Spleen (tissue), 11 donors: ENCODE data around the gene GPR107. TPM values are rescaled to one million over a fixed set of nuclear protein-coding genes. Genes with fewer than 3 reads are reported as not detected.

Experiments
- DNase-seq: peaks from one replicate; pipeline ENCODE4 v3.0.0-alpha.2; 2020
- H3K27ac ChIP-seq, 8 donors: fragments of 200-600 bp; sonication (generic) in 7 of 8; 1 replicate in 4 of 8; 2 replicates in 4 of 8; pipeline versions ENCODE4 v1.5.0 to v1.8.0; 2016 to 2021; ENCODE audit warnings: inconsistent platforms in 4 of 8, mild to moderate bottlenecking in 4 of 8, moderate library complexity in 1 of 8
- H3K27me3 ChIP-seq, 7 donors: fragments of 200-600 bp; sonication (generic) in 6 of 7; replicated peaks in 1 of 7; 1 replicate in 4 of 7; 2 replicates in 3 of 7; pipeline versions ENCODE4 v1.5.0 to v1.8.0; 2016 to 2021; ENCODE audit warnings: inconsistent platforms in 3 of 7, mild to moderate bottlenecking in 1 of 7
- H3K36me3 ChIP-seq, 6 donors: fragments of 200-600 bp; sonication (generic) in 5 of 6; 1 replicate in 4 of 6; 2 replicates in 2 of 6; pipeline versions ENCODE4 v1.5.0 to v1.8.0; 2016 to 2021; ENCODE audit warnings: inconsistent platforms in 2 of 6
- H3K4me1 ChIP-seq, 6 donors: fragments of 200-600 bp; sonication (generic) in 5 of 6; 1 replicate in 3 of 6; 2 replicates in 3 of 6; pipeline versions ENCODE4 v1.5.0 to v1.8.0; 2016 to 2021; ENCODE audit warnings: inconsistent platforms in 3 of 6
- H3K4me3 ChIP-seq, 8 donors: fragments of 200-600 bp; sonication (generic) in 7 of 8; 1 replicate in 4 of 8; 2 replicates in 4 of 8; pipeline versions ENCODE4 v1.5.0 to v1.8.0; 2016 to 2021; ENCODE audit warnings: inconsistent platforms in 4 of 8, mild to moderate bottlenecking in 4 of 8, moderate library complexity in 2 of 8
- H3K9me3 ChIP-seq, 8 donors: fragments of 200-600 bp; sonication (generic) in 7 of 8; 1 replicate in 4 of 8; 2 replicates in 4 of 8; pipeline versions ENCODE4 v1.5.0 to v1.8.0; 2016 to 2021; ENCODE audit warnings: inconsistent platforms in 4 of 8
- POLR2A ChIP-seq, 3 donors: fragments of 450-650 bp; IDR thresholded peaks; one replicate each; pipeline ENCODE4 v1.5.1; 2017; ENCODE audit warnings: antibody characterized with exemption in 3 of 3, mild to moderate bottlenecking in 1 of 3
- POLR2AphosphoS5 ChIP-seq, 3 donors: sonication (generic); formaldehyde crosslinking; IDR thresholded peaks; one replicate each; pipeline ENCODE4 v1.5.1; 2017; ENCODE audit warnings: antibody characterized with exemption in 3 of 3
- WGBS, 5 donors: extraction: QIAGEN DNeasy Blood & Tissue Kit in 3 of 5; methylation state at CpG; one replicate each; pipeline versions ENCODE4 v1.1.5 to v1.1.7; 2013 to 2018; 5-methylcytosine and 5-hydroxymethylcytosine counted together
- intact Hi-C: fragments of 100-400 bp; cut with DNase I; formaldehyde crosslinking; loops from one replicate; pipeline ENCODE4 v1.15.0; 2023; ENCODE audit warnings: low total_unique reads
- polyA plus RNA-seq, 3 donors: library from polyadenylated mRNA; stranded (reverse); fragments of 200-250 nt; gene quantifications; one replicate each; pipeline ENCODE4 v1.2.1, GENCODE V29; 2013
- total RNA-seq, 7 donors: library from RNA; depleted of rRNA in 3 of 7; stranded (reverse); fragments of >200 nt in 3 of 7; fragmentation: NEBNext Ultra II Directional in 4 of 7; extraction: Animal tissue kit (Norgen Biotek cat#: 25700) in 4 of 7; gene quantifications; one replicate each; pipeline versions ENCODE4 v1.1.0 to v1.2.1, GENCODE V29; 2016 to 2021
- TF ChIP-seq, protein P1 (sequence below), 11 experiments: fragments of 200-600 bp in 7 of 11; fragments of 450-650 bp in 4 of 11; sonication (generic) in 4 of 11; IDR thresholded peaks in 8 of 11; conservative IDR thresholded peaks in 3 of 11; 1 replicate in 7 of 11; 2 replicates in 4 of 11; pipeline versions ENCODE4 v1.4.0 to v1.8.0; 2016 to 2021; ENCODE audit warnings: antibody characterized with exemption in 11 of 11, inconsistent platforms in 4 of 11, mild to moderate bottlenecking in 1 of 11
- donor health status: healthy with polysubstance abuse.
- donor health status: DM: no; HTN: no; CAD: no; lungs with moderate emphysema.
- donor health status: DM: no; HTN: no; CAD: no.
- donor health status: Bipolar disorder and iron deficiency.
- donor health status: healthy.
- donor health status: DM: no; HTN: no; CAD: no.
- donor health status: DM: yes; HTN: yes; CAD: no.

GPR107 gene
- total and polyA plus RNA-seq, 10 donors: 3.9 to 42.8 (median 28.3) TPM

DNA sequence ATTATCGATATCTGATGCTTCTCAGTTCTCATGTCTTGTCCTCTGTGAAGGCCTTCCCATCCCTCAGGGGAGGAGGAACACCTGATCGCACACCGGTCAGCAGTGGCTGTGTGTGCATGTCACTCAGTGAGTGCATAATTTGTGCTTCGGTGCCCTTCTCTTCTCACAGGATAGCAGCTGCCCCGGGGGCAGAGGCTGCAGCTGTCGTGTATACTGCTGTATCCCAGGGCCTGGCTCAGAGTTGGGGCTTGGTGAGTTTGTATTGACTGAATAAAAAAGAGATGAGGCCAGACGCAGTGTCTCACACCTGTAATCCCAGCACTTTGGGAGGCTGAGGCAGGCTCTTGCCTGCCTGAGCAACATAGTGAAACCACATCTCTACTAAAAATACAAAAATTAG is 68.8 kb downstream of the GPR107 start:
- H3K4me1 ChIP-seq: peaks cover 0 to 19% (median 10%) of the 10 kb centered on the region in 6 donors
- no peak overlapping the region for H3K27ac ChIP-seq
- WGBS, 5 donors: 64 to 92% (median 75%) methylated on average over 7 of the region's 7 CpGs
- peak; percentile 32 for DNase-seq
- TF ChIP-seq POLR2AphosphoS5 (IDR thresholded peaks at IDR 0.05): no peak
- TF ChIP-seq, protein P1, sequence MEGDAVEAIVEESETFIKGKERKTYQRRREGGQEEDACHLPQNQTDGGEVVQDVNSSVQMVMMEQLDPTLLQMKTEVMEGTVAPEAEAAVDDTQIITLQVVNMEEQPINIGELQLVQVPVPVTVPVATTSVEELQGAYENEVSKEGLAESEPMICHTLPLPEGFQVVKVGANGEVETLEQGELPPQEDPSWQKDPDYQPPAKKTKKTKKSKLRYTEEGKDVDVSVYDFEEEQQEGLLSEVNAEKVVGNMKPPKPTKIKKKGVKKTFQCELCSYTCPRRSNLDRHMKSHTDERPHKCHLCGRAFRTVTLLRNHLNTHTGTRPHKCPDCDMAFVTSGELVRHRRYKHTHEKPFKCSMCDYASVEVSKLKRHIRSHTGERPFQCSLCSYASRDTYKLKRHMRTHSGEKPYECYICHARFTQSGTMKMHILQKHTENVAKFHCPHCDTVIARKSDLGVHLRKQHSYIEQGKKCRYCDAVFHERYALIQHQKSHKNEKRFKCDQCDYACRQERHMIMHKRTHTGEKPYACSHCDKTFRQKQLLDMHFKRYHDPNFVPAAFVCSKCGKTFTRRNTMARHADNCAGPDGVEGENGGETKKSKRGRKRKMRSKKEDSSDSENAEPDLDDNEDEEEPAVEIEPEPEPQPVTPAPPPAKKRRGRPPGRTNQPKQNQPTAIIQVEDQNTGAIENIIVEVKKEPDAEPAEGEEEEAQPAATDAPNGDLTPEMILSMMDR (IDR thresholded peaks at IDR 0.05 in 8 of 11, conservative IDR thresholded peaks at IDR 0.05 in 3 of 11): no peak
- TF ChIP-seq POLR2A (IDR thresholded peaks at IDR 0.05): no peak
- no peaks in the 10 kb centered on the region for H3K9me3 ChIP-seq
- H3K27me3 ChIP-seq: no peaks in the 10 kb centered on the region
- H3K4me3 ChIP-seq: no peak overlapping the region
- peaks cover 0 to 98% (median 27%) of the 10 kb centered on the region in 6 donors for H3K36me3 ChIP-seq
- intact Hi-C loops: no loop called here

DNA sequence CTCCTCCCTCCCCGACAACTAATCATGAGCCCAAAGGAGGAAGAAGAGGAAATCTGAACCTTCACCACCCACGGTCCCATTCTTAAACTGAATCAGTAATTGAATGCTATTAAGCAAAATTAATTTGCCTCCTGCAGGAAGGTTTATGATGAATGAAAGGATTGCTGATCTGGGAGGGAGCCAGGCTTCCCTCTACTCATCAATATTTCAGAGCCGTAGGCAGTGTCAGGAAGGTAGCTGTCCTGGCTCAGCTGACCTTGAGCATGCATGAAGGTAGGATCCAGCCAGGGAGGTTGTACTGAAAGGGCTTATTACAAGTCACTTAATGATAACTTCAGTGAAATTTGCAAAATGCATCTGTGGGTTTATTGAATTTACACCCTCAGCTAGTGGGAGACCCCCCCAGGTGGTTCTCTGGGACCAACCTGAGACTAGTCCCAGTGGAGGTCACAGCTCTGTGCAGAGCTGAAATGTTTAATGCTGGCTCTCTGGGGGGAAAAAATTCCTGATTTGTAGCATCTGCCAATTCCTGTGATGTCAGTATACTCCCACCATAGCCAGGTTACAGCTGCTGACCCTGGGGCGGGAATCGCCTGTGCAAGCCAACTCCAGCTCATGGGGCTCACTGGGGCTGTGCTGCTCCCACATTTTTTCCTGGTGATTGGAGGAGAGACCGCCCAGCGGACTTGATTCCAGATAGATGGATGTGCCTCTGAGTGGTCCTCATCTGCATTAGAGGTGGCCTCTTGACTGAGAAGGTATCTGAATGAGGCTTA is 70.6 kb downstream of the GPR107 start:
- no peaks in the 10 kb centered on the region for H3K9me3 ChIP-seq
- no peak overlapping the region for H3K4me3 ChIP-seq
- H3K27me3 ChIP-seq: no peaks in the 10 kb centered on the region
- WGBS, 5 donors: 81 to 92% (median 89%) methylated on average over 7 of the region's 7 CpGs
- H3K4me1 ChIP-seq: peaks cover 3 to 37% (median 28%) of the 10 kb centered on the region in 6 donors
- H3K27ac ChIP-seq: no peak overlapping the region
- intact Hi-C loops: no loop called here
- H3K36me3 ChIP-seq: peaks cover 0 to 98% (median 25%) of the 10 kb centered on the region in 6 donors
- TF ChIP-seq POLR2A (IDR thresholded peaks at IDR 0.05): no peak
- TF ChIP-seq, protein P1 (IDR thresholded peaks at IDR 0.05 in 8 of 11, conservative IDR thresholded peaks at IDR 0.05 in 3 of 11): no peak
- no peak for TF ChIP-seq POLR2AphosphoS5 (IDR thresholded peaks at IDR 0.05)
- peak; percentile 39 for DNase-seq

DNA sequence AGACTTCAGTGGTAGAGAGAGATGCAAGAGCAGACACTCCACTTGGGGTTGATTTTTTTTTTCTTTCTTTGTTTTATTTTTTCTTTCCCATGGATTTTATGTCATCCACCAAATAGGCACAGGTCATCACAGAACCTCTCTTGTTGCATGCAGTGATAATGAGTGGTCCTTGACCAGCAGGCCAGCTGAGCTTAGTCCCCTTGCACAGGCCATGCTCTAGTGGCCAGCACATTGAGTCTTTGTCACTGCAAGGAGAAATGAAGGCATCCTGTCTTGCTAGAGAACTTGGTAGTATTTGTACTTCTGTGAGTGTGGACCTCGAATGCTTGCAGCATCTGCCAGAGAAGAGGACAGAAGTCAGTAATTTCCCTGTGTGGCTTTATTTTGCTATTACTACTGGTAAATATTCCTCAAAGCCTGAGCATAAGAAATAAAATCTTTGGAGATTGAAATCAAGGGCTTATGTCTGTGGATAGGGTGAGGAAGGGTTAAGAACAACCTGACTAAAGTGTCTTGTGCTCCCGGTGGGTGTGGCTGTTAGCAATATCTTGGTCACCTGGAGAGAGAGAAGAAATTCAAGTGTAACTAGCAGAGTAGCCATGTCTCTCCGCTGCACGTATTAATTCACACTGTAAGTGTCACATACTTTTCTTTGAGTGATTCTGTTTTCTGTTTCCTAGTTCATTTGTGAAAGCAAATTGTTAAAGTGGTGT is 73.2 kb downstream of the GPR107 start:
- H3K27me3 ChIP-seq: no peaks in the 10 kb centered on the region
- no peak for DNase-seq
- intact Hi-C loops: no loop called here
- no peak overlapping the region for H3K4me3 ChIP-seq
- TF ChIP-seq, protein P1 (IDR thresholded peaks at IDR 0.05 in 8 of 11, conservative IDR thresholded peaks at IDR 0.05 in 3 of 11): no peak
- TF ChIP-seq POLR2AphosphoS5 (IDR thresholded peaks at IDR 0.05): no peak
- peak overlapping the region in 5 of 8 donors; percentile 77 to 83 (median 81) for H3K27ac ChIP-seq
- 63 to 81% (median 64%) methylated on average over 4 of the region's 4 CpGs for WGBS, 5 donors
- H3K9me3 ChIP-seq: no peaks in the 10 kb centered on the region
- H3K36me3 ChIP-seq: peaks cover 0 to 100% (median 34%) of the 10 kb centered on the region in 6 donors
- H3K4me1 ChIP-seq: peaks cover 10 to 49% (median 38%) of the 10 kb centered on the region in 6 donors

DNA sequence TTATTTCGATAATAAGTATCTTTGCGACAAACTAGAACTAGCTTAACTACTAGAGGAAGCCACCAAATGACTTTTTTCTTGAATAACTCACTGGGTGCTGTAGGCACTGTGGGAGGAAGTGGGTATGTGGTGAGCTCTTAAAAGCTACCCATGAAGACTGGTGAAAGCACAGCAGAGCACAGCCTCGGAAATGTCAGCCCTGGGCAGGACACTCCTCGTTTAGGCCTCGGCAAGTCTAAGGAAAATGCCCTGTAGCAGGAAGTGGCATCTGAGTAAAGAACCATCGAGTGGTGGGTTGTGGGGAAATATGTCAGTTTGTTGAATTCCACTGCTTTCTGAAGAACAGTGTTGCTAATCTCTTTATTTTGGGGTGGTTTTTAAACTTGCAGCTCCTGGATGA is 74.5 kb downstream of the GPR107 start:
- H3K4me1 ChIP-seq: peaks cover 10 to 44% (median 38%) of the 10 kb centered on the region in 6 donors
- H3K36me3 ChIP-seq: peaks cover 0 to 100% (median 28%) of the 10 kb centered on the region in 6 donors
- WGBS, 5 donors: 17 to 35% (median 25%) methylated on average over 6 of the region's 6 CpGs
- TF ChIP-seq POLR2AphosphoS5 (IDR thresholded peaks at IDR 0.05): peak in 1 of 3 donors; percentile 63
- TF ChIP-seq, protein P1 (IDR thresholded peaks at IDR 0.05 in 8 of 11, conservative IDR thresholded peaks at IDR 0.05 in 3 of 11): no peak
- TF ChIP-seq POLR2A (IDR thresholded peaks at IDR 0.05): no peak
- peak overlapping the region in 1 of 8 donors; percentile 30 for H3K4me3 ChIP-seq
- H3K9me3 ChIP-seq: no peaks in the 10 kb centered on the region
- intact Hi-C loops: no loop called here
- H3K27me3 ChIP-seq: no peaks in the 10 kb centered on the region
- H3K27ac ChIP-seq: peak overlapping the region; percentile 66 to 83 (median 78)
- peak; percentile 85 for DNase-seq
